HUES64 (cell line): ENCODE results near the gene TAS1R1.

Experiments
- H3K27ac ChIP-seq: 2 replicates; pipeline ENCODE4 v1.7.0; 2013; ENCODE audit warnings: low read depth, low read length, inconsistent platforms
- H3K27me3 ChIP-seq: 2 replicates; pipeline ENCODE4 v1.6.1; 2013; ENCODE audit warnings: mild to moderate bottlenecking, low read length; ENCODE audit not compliant: insufficient read depth
- H3K36me3 ChIP-seq: 2 replicates; pipeline ENCODE4 v1.6.1; 2013; ENCODE audit warnings: mild to moderate bottlenecking, low read length; ENCODE audit not compliant: insufficient read depth
- H3K4me1 ChIP-seq: 2 replicates; pipeline ENCODE4 v1.6.1; 2013; ENCODE audit warnings: mild to moderate bottlenecking, low read length, moderate library complexity; ENCODE audit not compliant: insufficient read depth
- H3K4me3 ChIP-seq: 2 replicates; pipeline ENCODE4 v1.5.1; 2013; ENCODE audit warnings: mild to moderate bottlenecking, low read length, moderate library complexity
- H3K9ac ChIP-seq: 2 replicates; pipeline ENCODE4 v1.6.1; 2013; ENCODE audit warnings: mild to moderate bottlenecking, low read depth, low read length
- H3K9me3 ChIP-seq: 2 replicates; pipeline ENCODE4 v1.6.1; 2013; ENCODE audit warnings: low read depth, low read length; ENCODE audit not compliant: insufficient read depth
- WGBS: fragments of 150-250, 120-280 bp; methylation state at CpG from one replicate; pipeline ENCODE4 v1.1.7; 2013; ENCODE audit warnings: missing lambda C conversion rate; 5-methylcytosine and 5-hydroxymethylcytosine counted together

The TAS1R1 gene

GRCh38 chr1:6511056-6511455, 44.1 kb upstream of the TAS1R1 start:
- H3K9ac ChIP-seq, result no peak overlapping the region
- H3K4me1 ChIP-seq, result no peaks in the 10 kb centered on the region
- H3K9me3 ChIP-seq, result no peaks in the 10 kb centered on the region
- no peaks in the 10 kb centered on the region for H3K36me3 ChIP-seq
- H3K27me3 ChIP-seq, result no peaks in the 10 kb centered on the region
- H3K27ac ChIP-seq, result no peak overlapping the region
- H3K4me3 ChIP-seq, result no peak overlapping the region
- 94% methylated on average over 6 of the region's 6 CpGs for WGBS

- H3K4me1 ChIP-seq, result no peaks in the 10 kb centered on the region
- H3K4me3 ChIP-seq, result no peak overlapping the region
- no peaks in the 10 kb centered on the region for H3K27me3 ChIP-seq
- H3K9ac ChIP-seq, result no peak overlapping the region
- H3K36me3 ChIP-seq, result no peaks in the 10 kb centered on the region
- H3K9me3 ChIP-seq, result no peaks in the 10 kb centered on the region
- H3K27ac ChIP-seq, result no peak overlapping the region
- WGBS, result 89% methylated on average over 16 of the region's 16 CpGs
Measured at GRCh38 chr1:6511561-6512244, 43.4 kb upstream of the TAS1R1 start.

- Histone ChIP-seq H3K27ac (no peak overlapping the region), H3K9ac (no peak overlapping the region), H3K27me3 (no peaks in the 10 kb centered on the region), H3K9me3 (no peaks in the 10 kb centered on the region), H3K36me3 (no peaks in the 10 kb centered on the region), H3K4me3 (no peak overlapping the region), H3K4me1 (no peaks in the 10 kb centered on the region)
- 92% methylated on average over 19 of the region's 19 CpGs for WGBS
Measured at GRCh38 chr1:6512245-6512907, 42.7 kb upstream of the TAS1R1 start.

GRCh38 chr1:6512908-6513280, 42.2 kb upstream of the TAS1R1 start:
- no peak overlapping the region for H3K9ac ChIP-seq
- H3K4me3 ChIP-seq, result no peak overlapping the region
- no peaks in the 10 kb centered on the region for H3K9me3 ChIP-seq
- no peaks in the 10 kb centered on the region for H3K4me1 ChIP-seq
- WGBS, result 92% methylated on average over 8 of the region's 8 CpGs
- H3K27ac ChIP-seq, result no peak overlapping the region
- H3K36me3 ChIP-seq, result no peaks in the 10 kb centered on the region
- no peaks in the 10 kb centered on the region for H3K27me3 ChIP-seq

- Histone ChIP-seq H3K4me1 (no peaks in the 10 kb centered on the region), H3K27ac (no peak overlapping the region), H3K4me3 (no peak overlapping the region), H3K36me3 (no peaks in the 10 kb centered on the region), H3K9me3 (no peaks in the 10 kb centered on the region), H3K9ac (no peak overlapping the region), H3K27me3 (no peaks in the 10 kb centered on the region)
- WGBS, result 86% methylated on average over 9 of the region's 9 CpGs
Measured at GRCh38 chr1:6513320-6513801, 41.7 kb upstream of the TAS1R1 start.

GRCh38 chr1:6515771-6516170, 39.3 kb upstream of the TAS1R1 start:
- no peak overlapping the region for H3K4me3 ChIP-seq
- peaks cover 14% of the 10 kb centered on the region for H3K4me1 ChIP-seq
- no peak overlapping the region for H3K9ac ChIP-seq
- H3K27ac ChIP-seq, result no peak overlapping the region
- no peaks in the 10 kb centered on the region for H3K9me3 ChIP-seq
- WGBS, result 95% methylated on average over 4 of the region's 4 CpGs
- H3K27me3 ChIP-seq, result no peaks in the 10 kb centered on the region
- H3K36me3 ChIP-seq, result no peaks in the 10 kb centered on the region

GRCh38 chr1:6517435-6517851, 37.7 kb upstream of the TAS1R1 start:
- H3K36me3 ChIP-seq, result no peaks in the 10 kb centered on the region
- no peak overlapping the region for H3K9ac ChIP-seq
- H3K4me3 ChIP-seq, result no peak overlapping the region
- no peaks in the 10 kb centered on the region for H3K27me3 ChIP-seq
- no peak overlapping the region for H3K27ac ChIP-seq
- H3K4me1 ChIP-seq, result peaks cover 16% of the 10 kb centered on the region
- no peaks in the 10 kb centered on the region for H3K9me3 ChIP-seq
- 79% methylated on average over 8 of the region's 8 CpGs for WGBS

GRCh38 chr1:6519491-6519934, 35.6 kb upstream of the TAS1R1 start:
- Histone ChIP-seq H3K27ac (peak overlapping the region; percentile 42), H3K9ac (peak overlapping the region; percentile 33; the same call in 1 of the 2 replicates), H3K9me3 (no peaks in the 10 kb centered on the region), H3K4me3 (no peak overlapping the region), H3K4me1 (peaks cover 16% of the 10 kb centered on the region), H3K27me3 (no peaks in the 10 kb centered on the region), H3K36me3 (0 out of 2 replicates have a peak, but pooled peaks cover 4% of the 10 kb centered on the region)
- whole genome bisulfite sequencing, result 76% methylated on average over 11 of the region's 11 CpGs

- no peaks in the 10 kb centered on the region for H3K27me3 ChIP-seq
- peak overlapping the region; percentile 58 for H3K27ac ChIP-seq
- 18% methylated on average over 13 of the region's 13 CpGs for WGBS
- no peak overlapping the region for H3K9ac ChIP-seq
- H3K9me3 ChIP-seq, result no peaks in the 10 kb centered on the region
- no peak overlapping the region for H3K4me3 ChIP-seq
- peaks cover 16% of the 10 kb centered on the region for H3K4me1 ChIP-seq
- H3K36me3 ChIP-seq, result peaks cover 5% of the 10 kb centered on the region
Measured at GRCh38 chr1:6519935-6520671, 35.0 kb upstream of the TAS1R1 start.

GRCh38 chr1:6521536-6521935, 33.6 kb upstream of the TAS1R1 start:
- no peak overlapping the region for H3K4me3 ChIP-seq
- peaks cover 19% of the 10 kb centered on the region for H3K36me3 ChIP-seq
- no peaks in the 10 kb centered on the region for H3K27me3 ChIP-seq
- H3K9ac ChIP-seq, result no peak overlapping the region
- H3K27ac ChIP-seq, result no peak overlapping the region
- no peaks in the 10 kb centered on the region for H3K9me3 ChIP-seq
- 82% methylated on average over 5 of the region's 5 CpGs for WGBS
- H3K4me1 ChIP-seq, result peaks cover 16% of the 10 kb centered on the region

- peaks cover 16% of the 10 kb centered on the region for H3K4me1 ChIP-seq
- H3K27me3 ChIP-seq, result no peaks in the 10 kb centered on the region
- H3K9me3 ChIP-seq, result no peaks in the 10 kb centered on the region
- 56% methylated on average over 5 of the region's 6 CpGs for WGBS
- H3K4me3 ChIP-seq, result no peak overlapping the region
- peaks cover 31% of the 10 kb centered on the region for H3K36me3 ChIP-seq
- H3K27ac ChIP-seq, result no peak overlapping the region
- H3K9ac ChIP-seq, result no peak overlapping the region
Measured at GRCh38 chr1:6523566-6523965, 31.5 kb upstream of the TAS1R1 start.
